ENCODE data around the gene SPTLC3. TPM values are rescaled to one million over a fixed set of nuclear protein-coding genes. Genes with fewer than 3 reads are reported as not detected.

Gene SPTLC3
- total RNA-seq, 1 experiment from 2014 or later: 7.5 TPM

- no peak for TF ChIP-seq CTCF (IDR thresholded peaks at IDR 0.05; ENCODE audit: unreplicated experiment)
- no peak for DNase-seq
- Mint-ChIP-seq H3K27ac (ENCODE audit: unreplicated experiment) (no peak overlapping the region), H3K4me1 (ENCODE audit: low read depth, unreplicated experiment) (no peaks in the 10 kb centered on the region), H3K36me3 (ENCODE audit: insufficient read depth, unreplicated experiment) (no peaks in the 10 kb centered on the region), H3K9me3 (ENCODE audit: low read depth, unreplicated experiment) (no peaks in the 10 kb centered on the region), H3K4me3 (ENCODE audit: low read depth, unreplicated experiment) (no peak overlapping the region), H3K27me3 (ENCODE audit: unreplicated experiment) (peaks cover 45% of the 10 kb centered on the region)
- no TSS peak for BruUV-seq (replicated peaks)
- CTCF ChIA-PET: no interaction called here
- intact Hi-C loops (cut with micrococcal nuclease; ENCODE audit: unreplicated experiment): no loop called here
These were observed 197.2 kb downstream of the SPTLC3 start for GRCh38 chr20:13205848-13206434.

DNA sequence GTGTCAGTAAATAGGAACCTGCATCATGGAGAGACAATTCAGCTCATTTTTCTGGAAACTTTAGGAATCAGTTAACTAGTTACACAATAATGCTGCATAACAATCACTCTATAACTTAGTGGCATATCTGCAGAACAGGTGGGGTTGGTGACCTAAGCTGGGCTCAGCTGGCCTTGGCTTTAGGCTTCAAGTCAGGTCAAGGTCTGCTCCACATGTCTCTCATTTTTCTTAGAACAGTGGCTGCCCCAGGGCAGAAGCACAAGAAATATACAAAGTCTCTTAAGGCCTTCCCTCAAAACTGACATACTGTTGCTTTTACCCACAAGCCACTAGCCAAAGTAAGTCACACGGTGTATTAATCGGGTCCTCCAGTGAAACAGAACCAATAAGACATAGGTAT is 198.2 kb downstream of the SPTLC3 start:
- TF ChIP-seq CTCF (IDR thresholded peaks at IDR 0.05; ENCODE audit: unreplicated experiment): no peak
- no peak for DNase-seq
- Mint-ChIP-seq H3K4me1 (ENCODE audit: low read depth, unreplicated experiment) (no peaks in the 10 kb centered on the region), H3K4me3 (ENCODE audit: low read depth, unreplicated experiment) (no peak overlapping the region), H3K9me3 (ENCODE audit: low read depth, unreplicated experiment) (no peaks in the 10 kb centered on the region), H3K27ac (ENCODE audit: unreplicated experiment) (no peak overlapping the region), H3K36me3 (ENCODE audit: insufficient read depth, unreplicated experiment) (no peaks in the 10 kb centered on the region), H3K27me3 (ENCODE audit: unreplicated experiment) (peaks cover 45% of the 10 kb centered on the region)
- CTCF ChIA-PET: no interaction called here
- BruUV-seq (replicated peaks): no TSS peak
- intact Hi-C loops (cut with micrococcal nuclease; ENCODE audit: unreplicated experiment): no loop called here

DNA sequence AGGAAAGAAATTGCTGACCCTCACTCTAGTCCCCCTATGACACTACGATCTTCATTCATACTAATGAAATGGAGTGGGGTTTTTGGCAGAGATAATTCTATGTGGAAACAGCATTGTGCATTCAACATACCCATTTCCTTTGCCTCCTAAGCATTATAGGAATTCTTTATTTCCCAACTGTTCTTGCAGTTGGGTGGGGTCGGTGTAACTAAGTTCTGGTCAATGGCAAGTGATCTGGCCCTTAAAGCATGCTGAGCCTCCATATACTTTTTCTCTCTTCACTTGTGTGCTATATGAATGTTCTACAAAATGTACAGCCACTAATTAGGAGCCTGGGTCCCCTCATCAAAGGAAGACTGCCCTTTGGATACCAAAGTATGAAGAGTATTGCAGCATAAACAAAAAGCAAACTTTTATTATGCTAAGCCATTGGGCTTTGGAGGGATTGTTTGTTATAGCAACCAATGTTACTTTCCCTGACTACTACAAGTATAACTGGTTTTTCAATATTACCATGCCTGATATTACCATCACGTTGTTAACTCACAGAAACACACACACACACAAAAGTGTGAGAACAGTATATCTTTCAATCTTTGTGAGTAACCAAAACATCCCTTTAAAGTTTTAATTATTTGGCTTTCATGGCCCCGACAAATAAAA is 203.3 kb downstream of the SPTLC3 start:
- DNase-seq: no peak
- Mint-ChIP-seq H3K27me3 (ENCODE audit: unreplicated experiment) (peaks cover 64% of the 10 kb centered on the region), H3K27ac (ENCODE audit: unreplicated experiment) (no peak overlapping the region), H3K9me3 (ENCODE audit: low read depth, unreplicated experiment) (no peaks in the 10 kb centered on the region), H3K4me1 (ENCODE audit: low read depth, unreplicated experiment) (no peaks in the 10 kb centered on the region), H3K4me3 (ENCODE audit: low read depth, unreplicated experiment) (no peak overlapping the region), H3K36me3 (ENCODE audit: insufficient read depth, unreplicated experiment) (no peaks in the 10 kb centered on the region)
- BruUV-seq (replicated peaks): no TSS peak
- intact Hi-C loops (cut with micrococcal nuclease; ENCODE audit: unreplicated experiment): loop anchor here (10.0 kb wide), 1 partner anchor 913 kb away; no protein-coding TSS in a partner anchor
- CTCF ChIA-PET: no interaction called here
- no peak for TF ChIP-seq CTCF (IDR thresholded peaks at IDR 0.05; ENCODE audit: unreplicated experiment)

- TF ChIP-seq CTCF (IDR thresholded peaks at IDR 0.05; ENCODE audit: unreplicated experiment): no peak
- DNase-seq: no peak
- Mint-ChIP-seq H3K27me3 (ENCODE audit: unreplicated experiment) (peaks cover 64% of the 10 kb centered on the region), H3K4me1 (ENCODE audit: low read depth, unreplicated experiment) (no peaks in the 10 kb centered on the region), H3K4me3 (ENCODE audit: low read depth, unreplicated experiment) (no peak overlapping the region), H3K27ac (ENCODE audit: unreplicated experiment) (no peak overlapping the region), H3K36me3 (ENCODE audit: insufficient read depth, unreplicated experiment) (no peaks in the 10 kb centered on the region), H3K9me3 (ENCODE audit: low read depth, unreplicated experiment) (no peaks in the 10 kb centered on the region)
- BruUV-seq (replicated peaks): no TSS peak
- CTCF ChIA-PET: no interaction called here
- intact Hi-C loops (cut with micrococcal nuclease; ENCODE audit: unreplicated experiment): loop anchor here (10.0 kb wide), 1 partner anchor 912 kb away; no protein-coding TSS in a partner anchor
These were observed 204.0 kb downstream of the SPTLC3 start for GRCh38 chr20:13212750-13213149.
